K562 (cell line): Measurements from ENCODE around the gene TRMT2A. TPM values are rescaled to one million over a fixed set of nuclear protein-coding genes. Genes with fewer than 3 reads are reported as not detected.

Experiments used
- ATF3 ChIP-seq, 2 experiments: fragments of 450-650 bp in 1 of 2; sonication (generic) in 1 of 2; formaldehyde crosslinking in 1 of 2; IDR thresholded peaks in 1 of 2; conservative IDR thresholded peaks in 1 of 2; 2 replicates each; pipeline versions ENCODE4 v1.6.1 to v1.8.1; 2016 to 2023; ENCODE audit warnings: mild to moderate bottlenecking in 2 of 2, moderate library complexity in 2 of 2, inconsistent platforms in 1 of 2, missing genetic modification reagents in 1 of 2
- EWSR1 ChIP-seq: fragments of 450-650 bp; IDR thresholded peaks from 2 replicates; pipeline ENCODE4 v1.6.1; 2018; ENCODE audit warnings: borderline replicate concordance, mild to moderate bottlenecking, low read depth, moderate library complexity; ENCODE audit not compliant: partially characterized antibody
- KDM2B ChIP-seq: fragments of 250-450 bp; sonication (Bioruptor Pico); IDR thresholded peaks from 2 replicates; pipeline ENCODE4 v1.8.0; 2021; ENCODE audit warnings: mild to moderate bottlenecking, moderate library complexity
- NFRKB ChIP-seq: fragments of 450-650 bp; IDR thresholded peaks from 2 replicates; pipeline ENCODE4 v1.6.1; 2016; ENCODE audit warnings: low read depth
- SNAPC5 ChIP-seq: fragments of 250-450 bp; sonication (Bioruptor Pico); IDR thresholded peaks from 2 replicates; pipeline ENCODE4 v1.8.0; 2021; ENCODE audit warnings: moderate library complexity, mild to moderate bottlenecking, inconsistent platforms
- SRSF9 ChIP-seq: fragments of 200-400 bp; formaldehyde crosslinking; IDR thresholded peaks from 2 replicates; pipeline ENCODE4 v1.6.1; 2017; ENCODE audit warnings: low read depth, low read length, borderline replicate concordance
- TAL1 ChIP-seq: fragments of 450-650 bp; IDR thresholded peaks from 2 replicates; pipeline ENCODE4 v1.6.1; 2016; ENCODE audit warnings: mild to moderate bottlenecking
- TEAD4 ChIP-seq, 2 experiments: sonication (generic) in 1 of 2; formaldehyde crosslinking in 1 of 2; IDR thresholded peaks; 2 replicates each; pipeline versions ENCODE4 v1.6.1 to v1.8.0; 2012 to 2022; ENCODE audit warnings: borderline replicate concordance in 1 of 2, inconsistent platforms in 1 of 2, low read length in 1 of 2, mild to moderate bottlenecking in 1 of 2, missing genetic modification reagents in 1 of 2
- UBTF ChIP-seq, 2 experiments: IDR thresholded peaks; 2 replicates each; pipeline ENCODE4 v1.6.1; 2012; ENCODE audit warnings: improper control_type of control experiment in 2 of 2, low read depth in 2 of 2, low read length in 2 of 2, borderline replicate concordance in 1 of 2
- ZBTB11 ChIP-seq, 3 experiments: fragments of 200-800 bp in 1 of 3; fragments of 250-450 bp in 1 of 3; fragments of 450-650 bp in 1 of 3; sonication (Bioruptor Pico) in 1 of 3; sonication (Bioruptor generic) in 1 of 3; formaldehyde crosslinking in 1 of 3; IDR thresholded peaks; 2 replicates each; pipeline versions ENCODE4 v1.6.1 to v1.8.0; 2016 to 2022; ENCODE audit warnings: mild to moderate bottlenecking in 2 of 3, missing genetic modification characterization in 2 of 3, missing compliant biosample characterization in 1 of 3, moderate library complexity in 1 of 3
- ZNF140 ChIP-seq: fragments of 250-450 bp; sonication (Bioruptor Pico); IDR thresholded peaks from 2 replicates; pipeline ENCODE4 v1.8.0; 2021; ENCODE audit warnings: moderate library complexity, mild to moderate bottlenecking, inconsistent platforms
- polyA plus RNA-seq, 8 experiments: library from polyadenylated mRNA; depleted of rRNA in 4 of 8; stranded (reverse) in 5 of 8; unstranded in 3 of 8; fragments of >200 nt; fragmentation: Nextera tagmentation in 2 of 8; fragmentation: Illumina TruSeq in 1 of 8; extraction: Ambion mirVana in 2 of 8; extraction: Trizol in 1 of 8; gene quantifications; 2 replicates each; pipeline versions ENCODE4 v1.2.1 to v1.2.3, GENCODE V29; 2011 to 2014; ENCODE audit warnings: inconsistent platforms in 1 of 8, missing spikeins in 1 of 8
- total RNA-seq, 7 experiments: library from RNA; depleted of rRNA in 6 of 7; stranded (reverse); fragments of >200 nt in 6 of 7; fragmentation: Illumina TruSeq in 2 of 7; extraction: Trizol in 2 of 7; gene quantifications; 2 replicates each; pipeline versions ENCODE4 v1.2.1 to v1.2.3, GENCODE V29; 2011 to 2021; ENCODE audit warnings: low replicate concordance in 1 of 7

TRMT2A gene
- total and polyA plus RNA-seq, 9 of the 15 experiments (the other 6 are each of a cell fraction or from before 2014, with no cell fraction given): 1.6 to 265 (median 140) TPM

GRCh38 chr22:20089226-20089976 is 27.6 kb downstream of the TRMT2A start (continued):
- no peak for TF ChIP-seq ATF3 (IDR thresholded peaks at IDR 0.05)
- no peak for TF ChIP-seq ATF3 (CRISPR knock-in tag; conservative IDR thresholded peaks at IDR 0.05)
- TF ChIP-seq ZBTB11 (CRISPR knock-in tag; IDR thresholded peaks at IDR 0.05): peak in 1 of 3 experiments; percentile 14; a peak in 1 of 6 replicates
- TF ChIP-seq KDM2B (CRISPR knock-in tag): 0 out of 2 replicates have a peak, but pooled peaks have one; percentile 7
- no peak for TF ChIP-seq SNAPC5 (CRISPR knock-in tag)
- TF ChIP-seq UBTF (IDR thresholded peaks at IDR 0.05; ENCODE audit: borderline replicate concordance in 1 of 2, low read depth in 2 of 2, low read length in 2 of 2): no peak
- TF ChIP-seq SRSF9: no peak
- no peak for TF ChIP-seq TEAD4 (IDR thresholded peaks at IDR 0.05; ENCODE audit: low read length)
- TF ChIP-seq TEAD4 (CRISPR knock-in tag; IDR thresholded peaks at IDR 0.05; ENCODE audit: borderline replicate concordance): no peak
- TF ChIP-seq TAL1: no peak
- no peak for TF ChIP-seq EWSR1
- 0 out of 2 replicates have a peak, but pooled peaks have one; percentile 65 for TF ChIP-seq ZNF140
- TF ChIP-seq NFRKB: no peak
